OCI-LY7 (cell line): ENCODE results near the gene ZNF480. TPM values are rescaled to one million over a fixed set of nuclear protein-coding genes. Genes with fewer than 3 reads are reported as not detected.

Experiments used
- microRNA-seq: library from miRNA; unstranded; fragments of <30 nt; microRNA quantifications from one replicate; pipeline ENCODE4 v1.2.0, GENCODE V29; 2022; ENCODE audit warnings: borderline replicate concordance
- small RNA-seq: library from RNA; depleted of rRNA; stranded (forward); fragments of <200 nt; gene quantifications from one replicate; pipeline ENCODE3, GENCODE V24; 2014
- total RNA-seq, 2 experiments: library from RNA; depleted of rRNA in 1 of 2; stranded (reverse); fragments of >200 nt in 1 of 2; shearing (Covaris generic) in 1 of 2; gene quantifications; 2 replicates each; pipeline ENCODE4 v1.2.3, GENCODE V29; 2014 to 2022

The ZNF480 gene
- total RNA-seq, 2 experiments from 2014 or later: 12.0 to 15.5 TPM

Small RNA genes within 50 kb of the gene (microRNA-seq; reads per million reads assigned to microRNA genes)
- gene MIR643: 26.5 reads per million, percentile 34 among the genes with 10 or more reads in this experiment

Small RNA genes within 50 kb of the gene (small RNA-seq; reads per million reads assigned to genes)
- gene MIR643: not detected
- not detected for gene RF00019

Other genes with a start within 250 kb of the ZNF480 start
- not detected in 2 replicates for gene ZNF432, start 248.3 kb upstream of the ZNF480 start, total RNA-seq (2014; rRNA removed; shearing (Covaris generic))
- not detected in 2 replicates for gene ZNF432, start 248.3 kb upstream of the ZNF480 start, total RNA-seq (2022)
- gene ZNF841, start 201.4 kb upstream of the ZNF480 start, total RNA-seq (2014; rRNA removed; shearing (Covaris generic)): not detected in 2 replicates
- gene ZNF841, start 201.4 kb upstream of the ZNF480 start, total RNA-seq (2022): not detected in 2 replicates
- 3.8 and 5.2 TPM in 2 replicates for gene ZNF616, start 157.2 kb upstream of the ZNF480 start, total RNA-seq (2014; rRNA removed; shearing (Covaris generic))
- 7.1 and 7.2 TPM in 2 replicates for gene ZNF616, start 157.2 kb upstream of the ZNF480 start, total RNA-seq (2022)
- 8.0 and 13.2 TPM in 2 replicates for gene ZNF836, start 125.5 kb upstream of the ZNF480 start, total RNA-seq (2014; rRNA removed; shearing (Covaris generic))
- gene ZNF836, start 125.5 kb upstream of the ZNF480 start, total RNA-seq (2022): 14.8 and 20.7 TPM in 2 replicates
- gene PPP2R1A, start 107.1 kb upstream of the ZNF480 start, total RNA-seq (2014; rRNA removed; shearing (Covaris generic)): 117 and 154 TPM in 2 replicates
- 207 and 208 TPM in 2 replicates for gene PPP2R1A, start 107.1 kb upstream of the ZNF480 start, total RNA-seq (2022)
- 15.5 and 17.1 TPM in 2 replicates for gene ZNF766, start 27.6 kb upstream of the ZNF480 start, total RNA-seq (2014; rRNA removed; shearing (Covaris generic))
- 15.8 and 26.4 TPM in 2 replicates for gene ZNF766, start 27.6 kb upstream of the ZNF480 start, total RNA-seq (2022)
- 0.13 and 0.54 TPM in 2 replicates for gene ZNF610, start 39.1 kb downstream of the ZNF480 start, total RNA-seq (2014; rRNA removed; shearing (Covaris generic))
- 2.1 and 2.6 TPM in 2 replicates for gene ZNF610, start 39.1 kb downstream of the ZNF480 start, total RNA-seq (2022)
- gene ZNF880, start 72.8 kb downstream of the ZNF480 start, total RNA-seq (2014; rRNA removed; shearing (Covaris generic)): 0.13 TPM in 1 of 2 replicates, not detected in the other
- gene ZNF880, start 72.8 kb downstream of the ZNF480 start, total RNA-seq (2022): 1.0 and 1.2 TPM in 2 replicates
- gene ZNF528, start 100.7 kb downstream of the ZNF480 start, total RNA-seq (2014; rRNA removed; shearing (Covaris generic)): 0.57 TPM in 1 of 2 replicates, not detected in the other
- gene ZNF528, start 100.7 kb downstream of the ZNF480 start, total RNA-seq (2022): 0.27 TPM in 1 of 2 replicates, not detected in the other
- not detected in 2 replicates for gene ZNF534, start 132.0 kb downstream of the ZNF480 start, total RNA-seq (2014; rRNA removed; shearing (Covaris generic))
- gene ZNF534, start 132.0 kb downstream of the ZNF480 start, total RNA-seq (2022): not detected in 2 replicates
- not detected in 2 replicates for gene ZNF578, start 156.4 kb downstream of the ZNF480 start, total RNA-seq (2014; rRNA removed; shearing (Covaris generic))
- gene ZNF578, start 156.4 kb downstream of the ZNF480 start, total RNA-seq (2022): not detected in 2 replicates
- gene ZNF808, start 230.5 kb downstream of the ZNF480 start, total RNA-seq (2014; rRNA removed; shearing (Covaris generic)): 26.9 and 46.6 TPM in 2 replicates
- 29.2 and 33.7 TPM in 2 replicates for gene ZNF808, start 230.5 kb downstream of the ZNF480 start, total RNA-seq (2022)